Thyroid gland (tissue), 4 donors: ENCODE data around the gene ABCC1. TPM values are rescaled to one million over a fixed set of nuclear protein-coding genes. Genes with fewer than 3 reads are reported as not detected.

Source experiments
- DNase-seq, 2 donors: peaks; one replicate each; pipeline ENCODE4 v3.0.0-alpha.2; 2019
- H3K27ac ChIP-seq, 3 donors: fragments of 200-600 bp; sonication (generic); 1 replicate in 2 of 3; 2 replicates in 1 of 3; pipeline ENCODE4 v1.5.1; 2016 to 2019; ENCODE audit warnings: mild to moderate bottlenecking in 1 of 3, moderate library complexity in 1 of 3
- H3K27me3 ChIP-seq: fragments of 200-600 bp; sonication (generic); one replicate; pipeline ENCODE4 v1.5.1; 2019
- H3K36me3 ChIP-seq, 2 donors: fragments of 200-600 bp; sonication (generic); one replicate each; pipeline ENCODE4 v1.5.1; 2016 to 2019
- H3K4me1 ChIP-seq, 2 donors: fragments of 200-600 bp; sonication (generic); one replicate each; pipeline ENCODE4 v1.5.1; 2017 to 2019
- H3K4me3 ChIP-seq, 3 donors: fragments of 200-600 bp; sonication (generic); replicated peaks in 1 of 3; 1 replicate in 2 of 3; 2 replicates in 1 of 3; pipeline ENCODE4 v1.5.1; 2016; ENCODE audit warnings: mild to moderate bottlenecking in 1 of 3
- H3K9me3 ChIP-seq: fragments of 200-600 bp; sonication (generic); one replicate; pipeline ENCODE4 v1.5.1; 2017
- CTCF ChIP-seq, 6 experiments: fragments of 200-600 bp in 3 of 6; fragments of 450-650 bp in 3 of 6; sonication (generic) in 3 of 6; IDR thresholded peaks; one replicate each; pipeline ENCODE4 v1.5.1; 2016 to 2019; ENCODE audit warnings: antibody characterized with exemption in 6 of 6, mild to moderate bottlenecking in 2 of 6, inconsistent platforms in 1 of 6, moderate library complexity in 1 of 6
- POLR2A ChIP-seq, 2 donors: fragments of 450-650 bp; IDR thresholded peaks; one replicate each; pipeline ENCODE4 v1.6.1; 2017; ENCODE audit warnings: antibody characterized with exemption in 2 of 2, mild to moderate bottlenecking in 2 of 2, moderate library complexity in 1 of 2
- WGBS, 2 donors: methylation state at CpG; one replicate each; pipeline ENCODE4 v1.1.5; 2017; 5-methylcytosine and 5-hydroxymethylcytosine counted together
- intact Hi-C: fragments of 100-400 bp; cut with DNase I; formaldehyde crosslinking; loops from one replicate; pipeline ENCODE4 v1.15.1; 2023
- total RNA-seq, 4 donors: library from RNA; depleted of rRNA; stranded (reverse); fragments of >200 nt; gene quantifications; one replicate each; pipeline ENCODE4 v1.2.3, GENCODE V29; 2016

The ABCC1 gene
- total RNA-seq, 4 donors from 2014 or later = 42.7 to 76.7 (median 70.1) TPM

- no peak overlapping the region for H3K27ac ChIP-seq
- H3K27me3 ChIP-seq = no peaks in the 10 kb centered on the region
- H3K9me3 ChIP-seq = no peaks in the 10 kb centered on the region
- TF ChIP-seq POLR2A (IDR thresholded peaks at IDR 0.05) (no peak), CTCF (IDR thresholded peaks at IDR 0.05) (no peak)
- H3K4me3 ChIP-seq = no peak overlapping the region
- no peak for DNase-seq
- intact Hi-C loops = no loop called here
- no peaks in the 10 kb centered on the region for H3K36me3 ChIP-seq
- H3K4me1 ChIP-seq = no peaks in the 10 kb centered on the region
- WGBS, 2 donors = 30 to 43% methylated on average over 2 of the region's 2 CpGs
Measured at GRCh38 chr16:16166949-16167348, 217.5 kb downstream of the ABCC1 start.

GRCh38 chr16:16167927-16168326, 218.5 kb downstream of the ABCC1 start:
- TF ChIP-seq CTCF (IDR thresholded peaks at IDR 0.05) (no peak), POLR2A (IDR thresholded peaks at IDR 0.05) (no peak)
- Histone ChIP-seq H3K36me3 (no peaks in the 10 kb centered on the region), H3K4me3 (no peak overlapping the region), H3K9me3 (no peaks in the 10 kb centered on the region), H3K27me3 (no peaks in the 10 kb centered on the region), H3K27ac (no peak overlapping the region), H3K4me1 (no peaks in the 10 kb centered on the region)
- intact Hi-C loops = no loop called here
- no peak for DNase-seq
- WGBS, 2 donors = 84 to 95% methylated on average over 7 to 11 of the region's 11 CpGs

GRCh38 chr16:16168431-16168830, 219.0 kb downstream of the ABCC1 start:
- no peak overlapping the region for H3K27ac ChIP-seq
- DNase-seq = no peak
- TF ChIP-seq CTCF (IDR thresholded peaks at IDR 0.05) (no peak), POLR2A (IDR thresholded peaks at IDR 0.05) (no peak)
- WGBS, 2 donors = 86 to 96% methylated on average over 14 of the region's 14 CpGs
- intact Hi-C loops = no loop called here
- no peaks in the 10 kb centered on the region for H3K9me3 ChIP-seq
- H3K36me3 ChIP-seq = no peaks in the 10 kb centered on the region
- no peaks in the 10 kb centered on the region for H3K27me3 ChIP-seq
- H3K4me1 ChIP-seq = no peaks in the 10 kb centered on the region
- no peak overlapping the region for H3K4me3 ChIP-seq

GRCh38 chr16:16169615-16170014, 220.2 kb downstream of the ABCC1 start:
- no peak for TF ChIP-seq CTCF (IDR thresholded peaks at IDR 0.05)
- Histone ChIP-seq H3K27me3 (no peaks in the 10 kb centered on the region), H3K4me1 (no peaks in the 10 kb centered on the region), H3K36me3 (no peaks in the 10 kb centered on the region), H3K4me3 (no peak overlapping the region), H3K27ac (no peak overlapping the region), H3K9me3 (no peaks in the 10 kb centered on the region)
- intact Hi-C loops = no loop called here
- no peak for DNase-seq
- 95 to 98% methylated on average over 15 of the region's 15 CpGs for WGBS, 2 donors

GRCh38 chr16:16171332-16171919, 222.0 kb downstream of the ABCC1 start:
- Histone ChIP-seq H3K9me3 (no peaks in the 10 kb centered on the region), H3K27ac (no peak overlapping the region)
- 92 to 93% methylated on average over 4 of the region's 4 CpGs for WGBS, 2 donors

More at GRCh38 chr16:16171332-16171919, 222.0 kb downstream of the ABCC1 start:
- TF ChIP-seq POLR2A (IDR thresholded peaks at IDR 0.05) = no peak
- no peak for TF ChIP-seq CTCF (IDR thresholded peaks at IDR 0.05)
- DNase-seq = no peak
- H3K36me3 ChIP-seq = no peaks in the 10 kb centered on the region
- H3K27me3 ChIP-seq = no peaks in the 10 kb centered on the region
- intact Hi-C loops = no loop called here
- no peaks in the 10 kb centered on the region for H3K4me1 ChIP-seq
- no peak overlapping the region for H3K4me3 ChIP-seq
